ENCODE results near the gene TLE4.

TLE4 gene

DNA sequence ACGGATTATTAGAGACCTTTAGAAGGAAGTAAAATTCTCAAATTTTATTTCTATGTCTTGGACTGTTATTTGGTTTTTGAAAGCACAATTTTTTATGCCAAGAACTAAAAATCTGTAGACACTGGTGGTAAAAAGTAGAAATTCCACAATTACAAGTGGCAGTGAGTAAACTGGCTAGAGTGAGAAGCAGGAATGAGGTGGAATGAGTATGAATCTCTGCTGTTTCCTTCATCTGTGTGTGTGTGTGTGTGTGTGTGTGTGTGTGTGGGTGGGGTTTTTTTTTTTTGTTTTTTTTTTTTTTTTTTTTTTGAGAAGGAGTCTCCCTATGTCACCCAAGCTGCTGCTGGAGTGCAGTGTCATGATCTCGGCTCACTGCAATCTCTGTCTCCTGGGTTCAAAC lies 94.2 kb downstream of the TLE4 start:
- DNase-seq, result peak in 2 of 4 experiments; percentile 22 to 30

DNA sequence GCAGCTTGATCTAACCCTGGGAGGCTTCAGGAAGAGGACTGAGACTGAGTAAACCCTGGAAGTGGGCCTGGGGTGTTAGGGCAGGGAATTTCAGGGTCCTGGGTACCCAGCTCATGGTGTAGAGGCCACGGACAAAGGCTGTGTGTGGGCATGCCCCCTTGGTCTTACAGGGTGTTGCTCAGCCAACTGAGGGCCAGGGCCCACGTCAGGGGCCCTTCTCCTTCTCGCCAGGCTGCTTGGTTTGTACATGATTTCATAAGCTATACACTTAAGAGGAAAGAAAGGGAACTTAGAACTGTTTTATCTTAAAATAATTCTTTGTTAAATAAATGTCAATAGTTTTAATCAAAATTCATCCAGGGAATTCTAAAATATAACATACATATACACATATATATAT lies 95.4 kb downstream of the TLE4 start:
- DNase-seq, result peak in 2 of 4 experiments; percentile 25 to 34

DNA sequence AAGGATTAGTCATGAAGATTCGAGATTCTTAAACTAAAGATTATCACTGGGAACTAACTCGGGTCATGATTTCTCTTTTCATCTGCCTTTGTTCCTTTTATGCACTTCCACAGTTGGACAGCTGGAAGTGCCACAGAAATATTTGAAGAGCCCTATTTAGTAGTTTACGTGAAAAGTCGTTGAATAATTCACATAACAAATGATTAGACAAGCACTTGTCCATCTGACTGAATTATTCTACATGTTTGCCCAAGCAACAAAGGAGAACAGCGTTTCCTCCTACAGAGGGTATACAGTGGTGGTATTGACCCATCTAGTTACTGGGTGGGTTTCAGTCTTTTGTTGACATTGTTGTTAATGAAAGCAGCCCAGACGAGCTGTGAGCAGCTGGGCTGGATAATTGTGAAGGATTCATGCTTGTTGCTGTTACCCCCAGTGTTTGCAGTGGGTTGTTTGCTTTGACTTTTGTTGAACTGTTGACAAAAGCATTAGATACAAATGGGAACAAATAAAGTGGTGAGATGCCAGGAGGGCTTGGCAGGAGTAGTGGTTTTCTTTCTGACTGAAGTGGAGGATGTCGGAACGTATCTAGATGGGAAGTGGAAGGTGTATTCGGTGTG lies 96.2 kb downstream of the TLE4 start:
- DNase-seq, result no peak

DNA sequence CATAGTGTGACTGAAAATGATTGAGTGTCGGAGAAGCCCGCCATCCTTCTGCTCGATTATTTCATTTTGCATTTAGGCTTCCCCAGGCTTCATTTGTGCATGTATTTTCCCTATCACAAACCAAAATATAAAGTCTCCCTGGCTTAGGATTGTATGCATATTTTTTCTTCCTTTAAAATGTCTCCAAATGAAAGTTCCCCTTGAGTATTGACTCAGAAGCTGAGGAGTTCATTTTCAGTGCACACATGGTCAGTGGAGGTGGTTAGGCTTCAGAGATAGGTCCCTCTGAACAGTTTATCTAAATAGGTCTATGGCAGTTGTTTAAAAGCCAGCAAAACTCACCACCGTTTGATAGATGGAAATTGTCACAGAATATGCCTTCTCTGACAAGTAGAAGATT lies 97.2 kb downstream of the TLE4 start:
- no peak for DNase-seq

DNA sequence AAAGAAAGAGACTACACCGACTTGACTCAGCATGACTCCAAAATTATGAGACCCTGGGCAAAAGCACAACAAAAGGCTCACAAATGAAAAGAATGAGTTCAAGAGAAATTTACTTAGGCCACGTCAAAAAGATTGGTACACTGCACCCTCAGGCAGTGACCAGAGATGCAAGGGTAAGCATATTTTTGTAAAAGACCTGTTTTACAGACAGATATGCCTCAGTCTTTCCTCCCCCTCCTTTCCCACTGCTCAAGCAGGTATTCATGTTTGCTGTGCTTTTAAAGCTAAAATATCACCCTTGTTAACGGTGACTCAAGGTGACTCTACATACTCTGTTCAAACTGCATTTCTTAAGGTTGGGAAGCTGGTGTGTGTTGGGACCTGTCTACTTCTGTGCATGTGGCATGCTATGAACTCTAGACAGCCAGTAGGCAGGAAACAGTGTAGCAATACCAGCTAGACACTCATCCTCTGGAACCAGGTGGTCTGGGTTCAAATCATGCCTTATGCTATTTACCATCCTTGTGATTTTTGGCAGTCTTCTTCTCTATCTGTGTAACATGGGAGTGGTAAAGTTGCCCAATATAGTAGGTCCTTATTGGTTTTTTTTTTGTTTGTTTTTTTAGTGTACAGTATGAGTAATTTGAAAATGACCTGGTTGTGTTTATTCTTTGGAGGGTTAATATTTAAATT lies 98.7 kb downstream of the TLE4 start:
- DNase-seq, result no peak

DNA sequence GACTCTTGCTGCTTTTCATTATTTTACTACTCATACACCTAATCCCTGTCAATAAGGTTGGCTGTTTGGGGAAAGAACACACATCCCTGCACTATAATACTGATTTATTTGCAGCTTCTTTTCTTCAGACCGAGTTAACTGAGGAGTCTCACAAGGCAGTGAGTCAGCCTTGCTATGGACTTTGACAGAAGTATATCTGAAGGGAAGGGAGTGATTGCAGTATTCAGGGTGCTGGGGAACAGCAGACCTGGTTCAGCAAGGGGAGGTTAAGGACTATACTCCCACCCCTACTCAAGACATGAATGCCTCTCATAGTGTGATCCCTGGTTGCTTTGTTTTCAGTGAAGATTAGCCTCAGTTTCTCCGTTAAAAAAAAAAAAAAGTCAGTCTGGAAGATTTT lies 99.8 kb downstream of the TLE4 start:
- peak in 3 of 4 experiments; percentile 38 to 46 (median 43) for DNase-seq

DNA sequence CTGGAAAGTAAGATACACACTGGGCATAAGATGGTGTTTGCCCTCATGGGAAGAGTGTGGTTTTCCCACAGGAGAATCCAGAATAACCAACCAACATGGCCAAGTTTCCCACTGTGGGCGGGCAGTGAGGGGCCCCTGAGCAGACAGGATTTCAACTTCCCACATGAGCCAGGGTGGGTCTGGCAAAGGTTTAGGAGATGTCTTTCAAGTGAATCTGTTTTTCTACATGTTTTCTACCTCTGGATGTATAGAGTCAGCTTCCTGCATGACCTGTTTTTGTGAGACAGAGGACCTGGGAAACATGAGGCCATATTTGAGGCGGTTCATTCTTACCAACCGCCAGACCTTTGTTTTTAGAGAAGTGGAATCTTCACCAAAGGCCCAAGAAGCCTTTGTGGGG lies 100.5 kb downstream of the TLE4 start:
- DNase-seq, result no peak

DNA sequence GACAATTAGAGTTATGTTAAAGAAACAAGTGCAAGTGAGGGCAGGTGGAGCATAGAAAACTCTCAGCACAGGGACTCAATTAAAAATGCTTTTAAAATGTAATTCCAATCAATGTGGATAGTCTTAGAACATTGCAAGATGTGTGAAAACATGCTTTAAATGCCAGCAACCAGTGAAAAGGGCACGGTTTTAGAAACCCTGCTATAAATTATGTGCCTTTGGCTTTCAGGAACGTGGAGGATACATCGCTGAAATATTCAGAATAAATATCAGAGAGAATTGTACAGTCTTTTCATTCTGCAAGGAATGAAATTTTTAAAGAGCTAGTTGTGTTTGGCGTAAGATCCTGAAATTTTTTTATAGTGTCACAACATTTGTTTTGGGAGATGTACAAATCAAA lies 101.1 kb downstream of the TLE4 start:
- DNase-seq, result no peak

DNA sequence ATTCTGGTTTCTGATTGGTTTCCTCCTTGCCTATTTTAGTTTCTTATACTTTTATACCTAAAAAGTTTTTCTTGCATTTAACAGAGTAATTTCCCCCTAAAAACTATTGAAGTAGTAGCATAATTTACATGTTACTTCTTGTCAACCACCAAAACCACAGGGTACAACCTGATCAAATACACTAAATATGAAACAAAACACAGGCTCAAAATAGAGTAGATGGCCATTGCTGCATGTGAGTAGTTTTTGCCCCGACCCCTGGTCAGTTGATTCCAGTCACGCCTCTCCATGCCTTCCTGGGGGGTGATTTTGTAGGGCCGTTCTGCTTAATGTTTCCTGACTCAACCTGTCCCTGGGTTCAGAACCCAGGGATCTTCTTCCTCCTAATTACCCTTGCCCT lies 101.8 kb downstream of the TLE4 start:
- DNase-seq, result no peak

DNA sequence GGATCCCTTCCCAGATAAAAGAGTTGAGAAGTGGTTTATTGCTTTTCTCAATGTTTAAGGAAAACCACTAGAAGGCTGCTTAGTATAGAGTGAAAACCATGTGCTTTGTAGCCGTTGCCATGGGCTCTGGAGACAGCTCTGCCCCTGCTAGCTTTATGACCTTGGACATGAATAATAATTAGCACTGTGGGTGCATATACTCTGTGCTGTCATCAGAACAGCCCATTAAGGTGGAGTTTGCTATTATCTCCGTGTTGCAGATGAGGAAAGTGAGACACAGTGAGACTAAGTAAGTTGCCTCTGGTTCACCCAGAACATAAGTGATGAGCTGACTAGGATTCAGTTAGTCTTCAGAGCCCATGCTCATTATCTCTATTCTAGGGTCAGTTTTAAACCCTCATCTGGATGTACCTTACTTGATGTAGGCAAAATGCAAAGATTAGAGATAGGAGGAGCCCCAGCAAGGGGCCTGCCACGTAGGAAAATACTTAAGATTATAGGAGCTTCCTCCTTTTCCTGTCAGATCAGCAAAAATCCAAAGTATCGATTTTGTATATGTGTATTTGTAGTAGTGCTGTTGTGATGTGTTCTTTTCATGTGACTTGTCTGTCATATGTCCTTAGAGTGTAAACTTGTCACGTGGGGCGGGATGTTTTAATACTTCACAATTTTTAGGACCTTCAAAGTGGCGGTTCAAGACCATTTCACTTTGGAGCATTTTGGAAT lies 102.5 kb downstream of the TLE4 start:
- DNase-seq, result no peak

DNA sequence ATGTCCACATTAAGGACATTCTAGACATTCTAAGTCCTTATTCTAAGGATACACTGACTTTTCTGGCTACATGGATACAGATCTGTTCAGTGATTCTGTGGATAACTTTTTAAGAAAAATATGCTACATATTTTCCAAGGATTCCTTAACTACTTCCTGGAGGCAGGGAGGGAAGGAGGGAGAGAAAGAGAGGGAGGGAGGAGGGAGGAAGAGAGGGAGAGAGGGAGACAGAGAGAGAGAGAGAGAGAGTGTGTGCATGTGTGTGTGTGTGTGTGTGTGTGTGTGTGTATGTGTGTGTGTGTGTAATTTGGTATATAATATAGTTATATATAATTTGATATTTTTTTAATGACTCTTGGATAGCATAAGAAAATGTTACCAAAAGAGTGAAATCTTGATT lies 109.8 kb downstream of the TLE4 start:
- DNase-seq, result no peak

DNA sequence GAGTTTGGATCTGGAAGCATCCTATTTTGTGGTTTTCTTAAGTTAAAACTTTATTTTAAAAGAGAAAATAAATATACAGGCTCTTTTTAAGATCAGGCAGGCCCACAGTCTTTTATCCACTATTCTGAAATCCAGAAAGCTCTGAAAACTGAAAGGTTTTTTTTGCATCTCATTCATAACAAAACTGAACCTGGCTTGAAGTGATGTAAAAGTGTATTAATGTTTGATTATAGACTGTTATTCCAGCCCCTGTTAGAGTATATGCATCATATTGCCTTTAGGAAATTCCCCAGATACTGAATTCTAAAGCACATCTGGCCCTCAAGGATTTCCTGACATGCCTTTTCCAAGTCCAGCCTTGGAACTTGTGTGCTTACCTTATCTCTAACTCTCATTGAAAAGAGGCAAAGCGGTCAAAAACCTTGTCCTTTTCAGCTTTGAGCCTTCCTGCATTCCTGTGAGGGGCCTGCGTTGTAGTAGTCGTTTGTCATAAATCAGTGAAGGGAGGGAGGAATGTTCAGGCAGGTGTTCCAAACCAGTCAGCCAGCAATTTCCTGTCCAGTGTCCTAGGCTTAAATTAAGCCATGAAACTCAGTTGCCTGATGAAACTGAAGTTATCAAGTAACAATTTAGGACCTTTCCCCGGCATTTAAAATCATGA lies 110.4 kb downstream of the TLE4 start:
- no peak for DNase-seq

DNA sequence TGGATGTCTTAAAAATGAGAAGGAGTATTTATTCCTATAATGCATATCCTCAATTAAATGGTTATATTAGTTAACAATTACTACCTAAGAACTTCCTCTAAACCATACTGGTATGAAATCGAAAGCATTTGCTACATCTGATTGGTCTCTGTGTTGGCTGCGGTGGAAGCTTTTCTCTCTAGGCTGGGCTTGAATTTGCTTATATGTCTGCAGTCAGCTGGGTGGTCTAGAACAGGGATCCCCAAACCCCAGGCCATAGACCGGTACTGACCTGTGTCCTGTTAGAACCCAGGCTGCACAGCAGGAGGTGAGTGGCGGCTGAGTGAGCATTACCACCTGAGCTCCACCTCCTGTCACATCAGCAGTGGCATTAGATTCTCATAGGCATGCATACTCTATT lies 112.3 kb downstream of the TLE4 start:
- no peak for DNase-seq

DNA sequence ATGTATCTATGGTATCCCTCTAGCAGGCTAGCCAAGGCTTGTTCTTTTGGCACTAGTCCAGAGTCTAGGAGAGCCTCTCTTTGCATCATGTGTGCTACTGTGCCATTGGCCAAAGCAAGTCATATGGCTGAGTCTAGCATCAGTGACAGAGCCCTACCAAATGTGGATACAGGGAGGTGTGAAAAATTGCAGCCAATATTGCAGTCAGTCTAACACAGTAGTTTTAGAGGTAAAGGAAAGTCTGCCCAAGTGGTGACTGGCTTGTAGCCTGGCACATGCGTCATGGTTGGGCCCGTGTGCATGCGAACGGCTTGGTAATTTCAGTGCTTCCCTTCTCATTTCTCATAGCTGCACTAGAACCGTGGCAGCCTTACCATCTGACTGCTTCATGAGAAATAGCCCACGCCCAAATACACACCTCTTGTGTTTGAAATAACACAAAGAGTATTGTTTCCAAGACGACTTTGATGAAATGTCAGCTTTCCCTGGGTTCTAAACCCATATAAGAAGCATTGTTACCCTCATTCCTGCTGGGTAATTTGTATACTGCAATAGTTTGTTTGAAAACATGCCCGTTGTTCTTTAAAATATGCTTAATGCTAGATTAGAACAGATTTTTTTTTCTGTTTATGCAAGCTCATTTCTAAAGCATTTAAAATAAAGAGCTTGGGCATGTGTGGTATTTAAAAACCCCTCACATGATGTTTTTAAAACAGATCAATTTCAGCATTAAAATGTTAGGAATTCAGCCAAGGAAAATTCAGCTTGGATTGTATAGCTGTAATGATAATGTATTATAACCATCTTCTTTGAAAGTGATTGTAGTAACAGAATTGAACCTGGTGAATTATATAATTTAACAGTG lies 113.2 kb downstream of the TLE4 start:
- DNase-seq, result no peak

DNA sequence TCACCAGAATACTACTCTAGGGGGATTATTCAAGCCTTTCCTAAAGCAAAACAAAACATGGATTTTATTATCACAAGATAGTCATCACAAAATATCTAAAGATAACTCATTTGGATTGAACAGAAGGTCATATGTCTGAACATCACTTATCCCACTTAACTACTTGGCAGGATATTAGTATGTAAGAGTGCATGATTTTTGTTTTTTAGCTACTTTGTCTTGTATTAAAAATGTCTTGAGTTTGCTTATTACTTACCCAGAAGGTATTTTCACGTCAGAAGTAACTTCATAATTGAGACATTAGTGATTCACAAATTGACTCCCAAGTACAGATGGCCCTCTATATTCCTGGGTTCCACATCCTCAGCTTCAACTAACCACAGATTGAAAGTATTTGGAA lies 113.8 kb downstream of the TLE4 start:
- DNase-seq, result no peak

DNA sequence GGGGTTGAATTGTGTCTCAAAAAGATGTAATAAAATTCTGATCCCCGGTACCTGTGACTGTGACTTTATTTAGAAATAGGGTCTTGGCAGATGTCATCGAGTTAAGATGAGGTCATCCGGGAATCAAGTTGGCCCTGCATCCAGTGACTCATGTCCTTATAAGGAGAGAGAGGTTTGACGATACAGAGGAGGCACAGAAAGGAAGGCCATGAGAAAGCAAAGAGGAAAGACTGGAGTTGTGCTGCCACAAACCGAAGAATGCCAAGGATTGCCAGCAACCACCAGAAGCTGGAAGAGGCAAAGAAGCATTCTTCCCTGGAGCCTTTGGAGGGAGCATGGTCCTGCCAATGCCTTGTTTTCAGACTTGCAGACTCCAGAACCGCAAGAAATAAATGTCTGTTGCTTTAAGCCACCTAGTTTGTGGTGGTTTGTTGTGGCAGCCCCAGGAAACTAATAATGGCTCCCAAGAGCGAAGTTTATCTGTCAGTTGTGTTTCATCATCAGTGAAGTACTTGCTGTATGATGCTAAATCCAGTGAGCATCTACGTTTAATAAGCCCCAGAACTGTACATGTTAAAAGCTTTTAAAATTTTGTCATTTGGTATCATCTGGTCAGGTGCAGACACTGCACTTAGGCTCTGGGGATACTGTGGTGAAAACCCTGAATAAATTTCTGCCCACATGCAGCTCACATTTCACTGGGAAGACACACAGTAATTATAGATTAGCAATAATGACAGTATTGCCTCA lies 114.8 kb downstream of the TLE4 start:
- DNase-seq, result no peak

DNA sequence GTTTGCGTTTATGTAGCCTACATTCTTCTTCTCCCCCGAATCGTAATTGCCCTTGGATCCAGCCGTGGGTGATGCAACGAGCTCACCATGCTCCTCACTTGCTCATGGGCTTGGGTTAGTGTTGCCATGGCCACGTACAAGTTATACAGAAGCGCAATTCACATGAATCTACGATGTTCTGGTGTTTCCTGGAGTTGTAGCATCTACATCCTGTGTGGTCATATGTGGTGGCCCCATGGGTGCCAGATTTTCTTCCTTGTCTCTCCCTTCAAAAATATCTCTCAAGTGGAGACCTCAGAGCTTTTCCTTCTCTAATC lies 115.3 kb downstream of the TLE4 start:
- peak in 1 of 4 experiments; percentile 12 for DNase-seq

DNA sequence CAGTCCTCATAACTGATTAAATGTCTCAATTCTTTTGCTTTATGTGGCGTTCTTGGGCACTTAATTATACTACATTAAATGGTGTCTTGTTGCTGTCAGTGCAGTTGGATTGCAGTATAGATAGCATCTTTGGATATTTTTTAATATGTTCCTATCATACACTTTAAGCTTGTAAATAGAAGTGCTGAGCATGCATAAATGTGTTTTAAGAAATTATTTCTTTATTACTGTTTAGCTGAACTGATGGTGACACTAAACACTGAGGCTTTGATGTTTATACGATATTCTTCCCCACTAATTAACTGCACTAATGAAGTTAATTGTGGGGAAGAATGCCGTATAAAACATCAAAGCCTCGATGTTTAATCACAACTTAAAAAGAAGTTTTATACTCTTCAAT lies 116.6 kb downstream of the TLE4 start:
- no peak for DNase-seq

DNA sequence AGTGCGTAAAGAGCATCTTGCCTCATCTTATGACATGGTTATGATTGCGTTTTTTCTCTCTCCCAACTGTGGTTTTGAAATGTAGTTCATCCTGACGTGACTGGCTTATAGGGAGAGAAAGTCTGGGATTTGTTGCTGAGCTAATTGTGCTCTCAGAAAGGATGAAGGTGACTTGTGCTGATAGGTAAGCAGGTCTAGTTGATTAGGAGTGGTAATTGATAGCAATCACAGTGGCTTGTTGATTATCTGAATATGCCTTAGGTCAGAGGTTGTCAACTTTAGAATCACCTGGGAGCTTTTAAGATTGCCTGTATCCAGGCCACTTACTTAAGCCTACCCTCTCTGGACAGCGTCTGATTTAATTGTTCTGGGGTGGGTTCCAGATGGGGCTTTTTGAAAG lies 117.8 kb downstream of the TLE4 start:
- no peak for DNase-seq

DNA sequence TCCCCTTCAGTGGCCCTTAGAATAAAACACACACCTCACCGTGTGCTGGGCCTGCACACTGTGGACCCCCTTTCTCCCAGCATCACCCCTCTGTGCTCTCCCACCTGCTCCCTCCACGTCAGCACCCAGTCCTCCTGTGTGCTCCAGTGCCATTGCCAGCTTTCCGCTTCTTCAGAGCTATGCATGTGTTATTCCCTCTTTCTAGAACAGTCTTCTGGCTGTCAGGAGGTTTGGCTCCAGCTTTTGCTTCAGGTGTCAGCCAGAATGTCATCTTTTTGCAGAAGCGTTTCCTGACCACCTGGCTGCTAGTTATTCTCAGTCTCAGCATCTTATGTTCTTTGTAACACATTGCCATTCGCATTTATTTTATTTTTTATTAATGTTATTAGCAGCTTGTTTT lies 119.7 kb downstream of the TLE4 start:
- DNase-seq, result no peak

DNA sequence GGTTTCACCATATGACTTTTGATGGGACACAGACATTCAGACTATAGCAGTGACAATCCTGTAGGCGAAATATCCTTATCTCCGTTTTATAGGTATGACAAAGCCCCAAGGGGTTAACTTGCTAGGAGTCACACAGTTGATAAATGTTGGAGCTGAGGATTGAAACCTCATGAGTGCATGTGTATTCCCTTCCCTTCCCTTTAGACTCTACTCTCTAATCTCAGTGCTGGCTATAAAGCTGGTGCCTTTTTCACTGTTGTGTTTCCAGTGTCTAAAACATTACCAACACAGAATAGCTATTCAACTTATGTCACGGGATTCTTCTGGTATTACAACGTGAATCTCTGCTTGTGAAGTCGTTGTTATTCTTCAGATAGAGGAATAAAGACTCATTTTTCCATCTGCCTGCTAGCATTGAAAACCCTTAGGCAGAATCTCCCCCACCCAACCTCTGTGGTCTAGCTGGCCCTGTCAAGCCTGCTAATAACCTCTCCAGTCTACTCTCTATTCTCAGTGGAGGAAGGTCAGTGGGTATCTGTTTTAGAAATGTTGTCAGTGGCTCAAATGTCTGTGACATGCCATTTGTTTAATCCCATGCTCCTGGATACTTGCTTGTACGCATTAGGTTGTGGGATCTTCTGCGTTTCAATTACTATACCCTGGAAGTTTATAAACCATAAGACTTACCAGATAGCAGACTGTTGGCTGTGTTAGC lies 121.2 kb downstream of the TLE4 start:
- DNase-seq, result no peak

Data from suppressor macrophage (primary cell).